ENCODE data around the gene CLIP1.

- TF ChIP-seq CTCF (IDR thresholded peaks at IDR 0.05; ENCODE audit: low read length) (no peak), EZH2 (optimal IDR thresholded peaks at IDR 0.05; ENCODE audit: low read depth, low read length) (no peak)
These were observed 195.9 kb downstream of the CLIP1 start for GRCh38 chr12:122226366-122227125.
